ENCODE measurements around the gene SMC1A.

The SMC1A gene

DNA sequence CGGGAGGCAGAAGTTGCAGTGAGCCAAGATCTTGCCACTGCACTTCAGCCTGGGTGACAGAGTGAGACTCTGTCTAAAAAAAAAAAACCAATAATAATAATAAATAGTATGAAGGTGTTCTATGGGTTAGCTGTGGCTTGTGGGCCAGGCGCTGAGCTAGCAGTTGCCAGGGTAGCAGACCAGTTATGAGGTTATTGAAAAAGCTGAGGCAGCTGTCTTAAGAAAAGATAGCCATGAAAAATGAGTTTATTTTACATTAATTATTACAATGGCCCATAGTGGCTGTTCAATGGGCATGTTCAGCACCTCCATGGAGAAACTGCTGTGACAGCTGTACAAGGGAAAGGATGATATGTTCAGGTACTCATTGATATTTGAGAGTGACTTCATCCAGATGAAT is 25.0 kb upstream of the SMC1A start:
- TF ChIP-seq, protein P1, sequence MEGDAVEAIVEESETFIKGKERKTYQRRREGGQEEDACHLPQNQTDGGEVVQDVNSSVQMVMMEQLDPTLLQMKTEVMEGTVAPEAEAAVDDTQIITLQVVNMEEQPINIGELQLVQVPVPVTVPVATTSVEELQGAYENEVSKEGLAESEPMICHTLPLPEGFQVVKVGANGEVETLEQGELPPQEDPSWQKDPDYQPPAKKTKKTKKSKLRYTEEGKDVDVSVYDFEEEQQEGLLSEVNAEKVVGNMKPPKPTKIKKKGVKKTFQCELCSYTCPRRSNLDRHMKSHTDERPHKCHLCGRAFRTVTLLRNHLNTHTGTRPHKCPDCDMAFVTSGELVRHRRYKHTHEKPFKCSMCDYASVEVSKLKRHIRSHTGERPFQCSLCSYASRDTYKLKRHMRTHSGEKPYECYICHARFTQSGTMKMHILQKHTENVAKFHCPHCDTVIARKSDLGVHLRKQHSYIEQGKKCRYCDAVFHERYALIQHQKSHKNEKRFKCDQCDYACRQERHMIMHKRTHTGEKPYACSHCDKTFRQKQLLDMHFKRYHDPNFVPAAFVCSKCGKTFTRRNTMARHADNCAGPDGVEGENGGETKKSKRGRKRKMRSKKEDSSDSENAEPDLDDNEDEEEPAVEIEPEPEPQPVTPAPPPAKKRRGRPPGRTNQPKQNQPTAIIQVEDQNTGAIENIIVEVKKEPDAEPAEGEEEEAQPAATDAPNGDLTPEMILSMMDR (conservative IDR thresholded peaks at IDR 0.05; ENCODE audit: low read depth, low read length), result no peak
- H3K4me3 ChIP-seq (ENCODE audit: low read depth, low read length), result no peak overlapping the region
- DNase-seq (ENCODE audit: low read depth), result no peak

DNA sequence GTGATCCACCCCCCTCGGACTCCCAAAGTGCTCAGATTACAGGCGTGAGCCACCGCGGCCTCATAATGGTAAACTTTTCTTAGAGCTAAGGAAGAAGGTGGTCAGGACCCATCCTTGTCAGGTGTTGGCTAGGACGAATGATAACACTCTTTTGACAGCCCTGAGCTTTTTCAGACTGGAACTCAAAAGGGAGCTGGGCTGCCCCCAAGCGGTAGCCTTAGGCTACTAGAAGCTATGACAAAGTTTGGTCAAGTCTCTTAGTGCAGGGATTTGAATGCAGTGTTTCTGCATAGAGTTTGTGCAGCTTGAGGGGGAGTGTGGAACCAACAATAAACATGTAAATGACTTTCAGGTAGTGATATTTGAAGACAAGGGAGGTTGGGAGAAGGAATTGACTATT is 23.5 kb upstream of the SMC1A start:
- TF ChIP-seq, protein P1 (conservative IDR thresholded peaks at IDR 0.05; ENCODE audit: low read depth, low read length), result peak; percentile 75
- peak; percentile 61 for DNase-seq (ENCODE audit: low read depth)
- H3K4me3 ChIP-seq (ENCODE audit: low read depth, low read length), result no peak overlapping the region

DNA sequence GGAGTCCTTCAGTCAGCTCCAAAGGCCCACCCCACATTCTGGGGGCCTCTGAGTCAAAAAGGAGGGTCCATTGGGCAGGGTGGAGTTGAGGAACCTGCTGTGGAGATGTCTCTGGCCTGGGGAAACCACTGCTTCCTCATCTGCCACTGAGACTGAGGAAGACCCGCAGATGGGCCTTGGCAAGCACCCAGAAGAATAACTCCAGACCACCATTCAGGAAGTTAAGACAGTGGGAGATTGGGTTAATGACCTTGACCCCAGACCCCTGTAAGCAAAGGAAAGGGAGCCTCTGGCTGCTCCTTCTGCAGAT is 19.8 kb upstream of the SMC1A start:
- TF ChIP-seq, protein P1 (conservative IDR thresholded peaks at IDR 0.05; ENCODE audit: low read depth, low read length), result no peak
- no peak for DNase-seq (ENCODE audit: low read depth)
- no peak overlapping the region for H3K4me3 ChIP-seq (ENCODE audit: low read depth, low read length)

DNA sequence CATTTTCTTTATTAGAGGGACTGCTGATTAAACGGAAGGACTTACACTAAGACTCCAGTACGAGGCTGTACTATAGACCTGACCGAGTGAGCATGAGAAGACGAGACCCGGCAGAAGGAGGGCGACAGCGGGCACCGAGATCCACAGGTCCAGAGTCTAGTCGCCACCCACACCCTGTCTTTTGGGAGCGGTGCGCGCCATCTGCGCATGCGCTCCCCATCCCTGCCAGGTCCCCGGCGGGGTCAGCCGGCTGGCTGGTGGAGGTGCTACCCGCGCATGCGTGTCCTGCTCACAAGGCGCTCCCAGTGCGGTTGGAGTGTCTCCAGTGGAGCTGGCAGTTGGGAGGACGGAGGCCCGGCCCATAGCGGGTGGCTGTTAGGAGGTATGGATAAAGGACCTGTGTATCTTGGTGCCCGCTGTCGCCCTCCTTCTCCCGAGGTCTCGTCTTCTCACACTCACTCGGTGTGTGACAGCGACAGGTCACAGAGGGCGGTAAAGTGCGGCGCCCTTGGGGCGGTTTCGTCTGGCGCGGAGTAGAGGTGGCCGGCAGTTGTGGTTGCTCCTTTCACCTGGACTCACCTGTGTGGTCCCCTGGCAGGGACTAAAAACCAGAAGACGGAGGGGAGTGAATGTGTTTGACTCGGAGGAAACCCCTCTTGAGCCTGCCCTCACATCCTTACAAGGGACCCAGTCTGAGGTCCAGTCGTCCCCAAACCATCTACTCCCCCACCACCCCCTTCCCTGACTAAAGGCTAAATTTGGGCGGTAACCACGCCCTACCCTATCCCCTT is 19.3 kb upstream of the SMC1A start:
- TF ChIP-seq, protein P1 (conservative IDR thresholded peaks at IDR 0.05; ENCODE audit: low read depth, low read length), result no peak
- peak; percentile 67 for DNase-seq (ENCODE audit: low read depth)

DNA sequence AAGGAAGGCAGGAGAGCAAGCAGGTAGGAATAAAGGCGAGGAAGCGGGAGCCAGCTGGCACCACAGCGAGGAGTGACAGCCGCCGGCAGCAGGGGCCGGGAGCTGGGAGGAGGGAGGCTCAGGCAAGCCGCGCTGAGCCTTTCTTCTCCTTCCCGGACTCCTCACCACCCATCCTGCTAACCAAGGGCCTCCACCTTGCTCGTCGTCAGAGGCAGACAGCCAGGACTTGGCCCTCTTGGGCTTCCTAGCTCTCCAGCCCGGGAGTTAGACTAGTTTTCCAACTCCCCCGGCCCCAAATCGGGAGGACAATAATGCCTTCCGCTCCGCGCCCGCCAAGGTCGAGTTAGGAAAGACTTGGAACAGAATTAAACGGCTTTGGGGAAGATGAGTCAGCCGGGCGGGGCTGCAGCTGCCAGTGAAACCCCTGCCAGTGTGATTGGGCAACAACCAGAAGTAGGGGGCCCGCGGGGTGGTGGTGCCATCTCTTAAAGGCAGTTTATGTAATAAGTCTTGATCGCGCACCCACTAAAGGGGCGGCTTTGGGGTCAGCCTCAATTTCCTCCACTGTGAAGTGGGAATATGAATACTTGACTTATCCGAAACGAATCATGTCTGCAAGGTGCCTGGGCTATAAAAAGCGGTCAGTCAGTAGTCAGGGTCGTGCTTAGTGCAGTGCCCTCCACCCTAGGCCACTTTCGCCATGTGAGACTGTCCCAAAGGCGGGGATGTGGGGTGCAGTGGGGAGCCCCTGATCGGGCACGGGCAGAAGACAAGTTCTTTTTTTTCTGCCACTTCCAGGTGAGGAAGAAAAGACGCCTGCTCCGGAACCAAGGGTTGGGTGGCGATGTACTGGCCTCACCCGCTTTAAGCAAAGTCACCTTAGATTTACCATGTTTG is 18.4 kb upstream of the SMC1A start:
- TF ChIP-seq, protein P1 (conservative IDR thresholded peaks at IDR 0.05; ENCODE audit: low read depth, low read length), result no peak
- DNase-seq (ENCODE audit: low read depth), result peak; percentile 24
- peak overlapping the region; percentile 53 for H3K4me3 ChIP-seq (ENCODE audit: low read depth, low read length)

More for the DNA sequence above, 19.3 kb upstream of the SMC1A start:
- H3K4me3 ChIP-seq (ENCODE audit: low read depth, low read length), result peak overlapping the region; percentile 53

DNA sequence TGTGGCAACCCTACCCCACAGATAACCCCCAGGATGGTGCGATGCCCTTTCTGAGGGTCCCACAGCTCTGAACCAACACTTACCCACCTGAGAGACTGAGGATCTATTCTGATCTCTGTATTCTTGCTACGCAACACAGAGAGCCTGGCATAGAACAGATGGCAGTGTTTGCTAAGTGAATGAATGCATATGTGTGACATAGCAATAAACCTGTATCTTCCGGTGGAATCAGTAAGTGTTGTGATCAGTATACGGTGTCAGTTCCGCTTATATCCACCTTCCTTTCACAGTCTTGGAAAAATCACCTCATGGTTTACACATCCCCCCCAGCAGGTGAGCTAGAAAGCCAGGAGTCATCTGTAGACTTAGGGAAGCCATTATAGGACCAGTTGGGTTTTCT is 17.6 kb upstream of the SMC1A start:
- TF ChIP-seq, protein P1 (conservative IDR thresholded peaks at IDR 0.05; ENCODE audit: low read depth, low read length), result no peak
- DNase-seq (ENCODE audit: low read depth), result no peak
- H3K4me3 ChIP-seq (ENCODE audit: low read depth, low read length), result no peak overlapping the region
